ENCODE results near the gene GLMP. TPM values are rescaled to one million over a fixed set of nuclear protein-coding genes. Genes with fewer than 3 reads are reported as not detected.

The GLMP gene
- total and polyA plus RNA-seq, 2 of the 13 experiments (the other 11 are each of a cell fraction or from before 2014, with no cell fraction given): 44.6 to 75.8 TPM

DNA sequence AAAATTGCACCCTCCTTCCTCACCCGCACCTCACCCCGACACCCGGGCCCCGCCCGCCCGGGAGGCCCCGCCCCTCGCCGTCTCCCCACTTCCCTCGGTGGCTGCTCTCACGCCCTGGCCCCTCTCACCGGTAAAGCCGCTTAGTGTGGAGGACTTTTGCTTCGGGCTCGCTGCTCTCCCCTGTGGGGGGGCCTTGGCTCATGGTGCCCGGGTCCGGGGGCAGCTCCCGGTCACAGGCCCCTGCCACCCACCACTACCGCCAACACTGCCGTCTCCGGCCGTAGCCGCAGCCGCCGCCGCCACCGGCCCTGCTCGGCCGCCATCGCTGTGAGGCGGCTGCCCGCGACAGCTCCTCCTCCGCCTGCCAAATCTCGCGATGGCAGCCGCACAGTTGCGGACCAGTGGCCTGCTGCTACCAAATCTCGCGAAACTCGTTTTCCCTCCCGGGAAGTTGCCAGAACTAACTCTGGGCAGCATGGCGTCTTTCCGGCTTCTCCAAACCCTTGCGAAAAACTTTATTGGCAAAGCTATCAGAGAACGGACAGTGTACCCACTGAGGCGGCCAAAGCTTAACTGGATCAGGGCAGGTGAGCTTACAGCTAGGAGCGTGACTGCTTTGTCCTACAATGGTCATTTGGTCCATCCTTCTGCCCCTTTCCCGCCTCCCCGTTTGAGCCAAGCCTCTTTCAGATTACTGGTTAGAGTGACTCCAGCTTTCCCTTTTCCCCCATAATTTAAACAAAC lies 12.8 kb downstream of the GLMP start, which contains the start of gene SMG5 (continued):
- TF ChIP-seq, protein P1, sequence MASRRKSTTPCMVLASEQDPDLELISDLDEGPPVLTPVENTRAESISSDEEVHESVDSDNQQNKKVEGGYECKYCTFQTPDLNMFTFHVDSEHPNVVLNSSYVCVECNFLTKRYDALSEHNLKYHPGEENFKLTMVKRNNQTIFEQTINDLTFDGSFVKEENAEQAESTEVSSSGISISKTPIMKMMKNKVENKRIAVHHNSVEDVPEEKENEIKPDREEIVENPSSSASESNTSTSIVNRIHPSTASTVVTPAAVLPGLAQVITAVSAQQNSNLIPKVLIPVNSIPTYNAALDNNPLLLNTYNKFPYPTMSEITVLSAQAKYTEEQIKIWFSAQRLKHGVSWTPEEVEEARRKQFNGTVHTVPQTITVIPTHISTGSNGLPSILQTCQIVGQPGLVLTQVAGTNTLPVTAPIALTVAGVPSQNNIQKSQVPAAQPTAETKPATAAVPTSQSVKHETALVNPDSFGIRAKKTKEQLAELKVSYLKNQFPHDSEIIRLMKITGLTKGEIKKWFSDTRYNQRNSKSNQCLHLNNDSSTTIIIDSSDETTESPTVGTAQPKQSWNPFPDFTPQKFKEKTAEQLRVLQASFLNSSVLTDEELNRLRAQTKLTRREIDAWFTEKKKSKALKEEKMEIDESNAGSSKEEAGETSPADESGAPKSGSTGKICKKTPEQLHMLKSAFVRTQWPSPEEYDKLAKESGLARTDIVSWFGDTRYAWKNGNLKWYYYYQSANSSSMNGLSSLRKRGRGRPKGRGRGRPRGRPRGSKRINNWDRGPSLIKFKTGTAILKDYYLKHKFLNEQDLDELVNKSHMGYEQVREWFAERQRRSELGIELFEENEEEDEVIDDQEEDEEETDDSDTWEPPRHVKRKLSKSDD (CRISPR knock-in tag; IDR thresholded peaks at IDR 0.05; ENCODE audit: low read depth): peak; percentile 96
- TF ChIP-seq, protein P2, sequence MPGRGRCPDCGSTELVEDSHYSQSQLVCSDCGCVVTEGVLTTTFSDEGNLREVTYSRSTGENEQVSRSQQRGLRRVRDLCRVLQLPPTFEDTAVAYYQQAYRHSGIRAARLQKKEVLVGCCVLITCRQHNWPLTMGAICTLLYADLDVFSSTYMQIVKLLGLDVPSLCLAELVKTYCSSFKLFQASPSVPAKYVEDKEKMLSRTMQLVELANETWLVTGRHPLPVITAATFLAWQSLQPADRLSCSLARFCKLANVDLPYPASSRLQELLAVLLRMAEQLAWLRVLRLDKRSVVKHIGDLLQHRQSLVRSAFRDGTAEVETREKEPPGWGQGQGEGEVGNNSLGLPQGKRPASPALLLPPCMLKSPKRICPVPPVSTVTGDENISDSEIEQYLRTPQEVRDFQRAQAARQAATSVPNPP (CRISPR knock-in tag; IDR thresholded peaks at IDR 0.05): 0 out of 2 replicates have a peak, but pooled peaks have one; percentile 36
- TF ChIP-seq SIX4 (CRISPR knock-in tag; IDR thresholded peaks at IDR 0.05) (no peak; the same call in 1 of the 2 replicates), TAF1 (CRISPR knock-in tag; IDR thresholded peaks at IDR 0.05) (peak; percentile 95), CBX1 (IDR thresholded peaks at IDR 0.05; ENCODE audit: low read depth) (peak; percentile 81), RFX5 (IDR thresholded peaks at IDR 0.05; ENCODE audit: low read depth, low read length) (no peak), NFIB (CRISPR knock-in tag; IDR thresholded peaks at IDR 0.05; ENCODE audit: borderline replicate concordance) (no peak), JARID2 (CRISPR knock-in tag; IDR thresholded peaks at IDR 0.05; ENCODE audit: insufficient replicate concordance) (peak; percentile 85), MATR3 (CRISPR knock-in tag; IDR thresholded peaks at IDR 0.05) (no peak), ZEB1 (IDR thresholded peaks at IDR 0.05; ENCODE audit: insufficient replicate concordance, low read depth) (peak; percentile 77), CENPT (CRISPR knock-in tag; IDR thresholded peaks at IDR 0.05; ENCODE audit: low read depth) (peak; percentile 48; the same call in 1 of the 2 replicates)
- TF ChIP-seq, protein P3, sequence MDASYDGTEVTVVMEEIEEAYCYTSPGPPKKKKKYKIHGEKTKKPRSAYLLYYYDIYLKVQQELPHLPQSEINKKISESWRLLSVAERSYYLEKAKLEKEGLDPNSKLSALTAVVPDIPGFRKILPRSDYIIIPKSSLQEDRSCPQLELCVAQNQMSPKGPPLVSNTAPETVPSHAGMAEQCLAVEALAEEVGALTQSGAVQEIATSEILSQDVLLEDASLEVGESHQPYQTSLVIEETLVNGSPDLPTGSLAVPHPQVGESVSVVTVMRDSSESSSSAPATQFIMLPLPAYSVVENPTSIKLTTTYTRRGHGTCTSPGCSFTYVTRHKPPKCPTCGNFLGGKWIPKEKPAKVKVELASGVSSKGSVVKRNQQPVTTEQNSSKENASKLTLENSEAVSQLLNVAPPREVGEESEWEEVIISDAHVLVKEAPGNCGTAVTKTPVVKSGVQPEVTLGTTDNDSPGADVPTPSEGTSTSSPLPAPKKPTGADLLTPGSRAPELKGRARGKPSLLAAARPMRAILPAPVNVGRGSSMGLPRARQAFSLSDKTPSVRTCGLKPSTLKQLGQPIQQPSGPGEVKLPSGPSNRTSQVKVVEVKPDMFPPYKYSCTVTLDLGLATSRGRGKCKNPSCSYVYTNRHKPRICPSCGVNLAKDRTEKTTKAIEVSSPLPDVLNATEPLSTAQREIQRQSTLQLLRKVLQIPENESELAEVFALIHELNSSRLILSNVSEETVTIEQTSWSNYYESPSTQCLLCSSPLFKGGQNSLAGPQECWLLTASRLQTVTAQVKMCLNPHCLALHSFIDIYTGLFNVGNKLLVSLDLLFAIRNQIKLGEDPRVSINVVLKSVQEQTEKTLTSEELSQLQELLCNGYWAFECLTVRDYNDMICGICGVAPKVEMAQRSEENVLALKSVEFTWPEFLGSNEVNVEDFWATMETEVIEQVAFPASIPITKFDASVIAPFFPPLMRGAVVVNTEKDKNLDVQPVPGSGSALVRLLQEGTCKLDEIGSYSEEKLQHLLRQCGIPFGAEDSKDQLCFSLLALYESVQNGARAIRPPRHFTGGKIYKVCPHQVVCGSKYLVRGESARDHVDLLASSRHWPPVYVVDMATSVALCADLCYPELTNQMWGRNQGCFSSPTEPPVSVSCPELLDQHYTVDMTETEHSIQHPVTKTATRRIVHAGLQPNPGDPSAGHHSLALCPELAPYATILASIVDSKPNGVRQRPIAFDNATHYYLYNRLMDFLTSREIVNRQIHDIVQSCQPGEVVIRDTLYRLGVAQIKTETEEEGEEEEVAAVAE (CRISPR knock-in tag; IDR thresholded peaks at IDR 0.05; ENCODE audit: borderline replicate concordance): peak; percentile 70; the same call in 1 of the 2 replicates
- TF ChIP-seq, protein P4, sequence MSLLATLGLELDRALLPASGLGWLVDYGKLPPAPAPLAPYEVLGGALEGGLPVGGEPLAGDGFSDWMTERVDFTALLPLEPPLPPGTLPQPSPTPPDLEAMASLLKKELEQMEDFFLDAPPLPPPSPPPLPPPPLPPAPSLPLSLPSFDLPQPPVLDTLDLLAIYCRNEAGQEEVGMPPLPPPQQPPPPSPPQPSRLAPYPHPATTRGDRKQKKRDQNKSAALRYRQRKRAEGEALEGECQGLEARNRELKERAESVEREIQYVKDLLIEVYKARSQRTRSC (CRISPR knock-in tag; IDR thresholded peaks at IDR 0.05; ENCODE audit: low read depth): no peak
- TF ChIP-seq, protein P5, sequence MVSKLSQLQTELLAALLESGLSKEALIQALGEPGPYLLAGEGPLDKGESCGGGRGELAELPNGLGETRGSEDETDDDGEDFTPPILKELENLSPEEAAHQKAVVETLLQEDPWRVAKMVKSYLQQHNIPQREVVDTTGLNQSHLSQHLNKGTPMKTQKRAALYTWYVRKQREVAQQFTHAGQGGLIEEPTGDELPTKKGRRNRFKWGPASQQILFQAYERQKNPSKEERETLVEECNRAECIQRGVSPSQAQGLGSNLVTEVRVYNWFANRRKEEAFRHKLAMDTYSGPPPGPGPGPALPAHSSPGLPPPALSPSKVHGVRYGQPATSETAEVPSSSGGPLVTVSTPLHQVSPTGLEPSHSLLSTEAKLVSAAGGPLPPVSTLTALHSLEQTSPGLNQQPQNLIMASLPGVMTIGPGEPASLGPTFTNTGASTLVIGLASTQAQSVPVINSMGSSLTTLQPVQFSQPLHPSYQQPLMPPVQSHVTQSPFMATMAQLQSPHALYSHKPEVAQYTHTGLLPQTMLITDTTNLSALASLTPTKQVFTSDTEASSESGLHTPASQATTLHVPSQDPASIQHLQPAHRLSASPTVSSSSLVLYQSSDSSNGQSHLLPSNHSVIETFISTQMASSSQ (IDR thresholded peaks at IDR 0.05; ENCODE audit: low read depth): no peak
- TF ChIP-seq, protein P5 (CRISPR knock-in tag; IDR thresholded peaks at IDR 0.05; ENCODE audit: borderline replicate concordance): peak; percentile 76; the same call in 1 of the 2 replicates
